Urinary bladder (tissue), 4 donors: ENCODE results near the gene CYREN. TPM values are rescaled to one million over a fixed set of nuclear protein-coding genes. Genes with fewer than 3 reads are reported as not detected.

Source experiments
- DNase-seq: peaks from one replicate; pipeline ENCODE4 v3.0.0-alpha.2; 2015; ENCODE audit errors: extremely low spot score
- H3K27ac ChIP-seq: one replicate; pipeline ENCODE4 v1.5.1; 2013; ENCODE audit warnings: low read depth, mild to moderate bottlenecking, moderate library complexity
- H3K36me3 ChIP-seq: one replicate; pipeline ENCODE4 v1.6.1; 2013; ENCODE audit warnings: mild to moderate bottlenecking, moderate library complexity; ENCODE audit not compliant: insufficient read depth
- H3K4me1 ChIP-seq: one replicate; pipeline ENCODE4 v1.6.1; 2013; ENCODE audit warnings: mild to moderate bottlenecking, moderate library complexity; ENCODE audit not compliant: insufficient read depth
- H3K4me3 ChIP-seq: one replicate; pipeline ENCODE4 v1.5.1; 2013; ENCODE audit warnings: low read depth, low read length
- WGBS: extraction: QIAGEN DNeasy Blood & Tissue Kit; methylation state at CpG from one replicate; pipeline ENCODE4 v1.1.7; 2013; 5-methylcytosine and 5-hydroxymethylcytosine counted together
- polyA plus RNA-seq: library from polyadenylated mRNA; stranded (reverse); fragments of 200-250 nt; gene quantifications from one replicate; pipeline ENCODE4 v1.2.3, GENCODE V29; 2013
- total RNA-seq: library from RNA; depleted of rRNA; stranded (reverse); fragments of >200 nt; gene quantifications from one replicate; pipeline ENCODE4 v1.2.3, GENCODE V29; 2014
- donor health status: healthy with polysubstance abuse.
- donor health status: healthy.

CYREN gene
- total and polyA plus RNA-seq, 2 donors, result 22.0 to 33.5 TPM

DNA sequence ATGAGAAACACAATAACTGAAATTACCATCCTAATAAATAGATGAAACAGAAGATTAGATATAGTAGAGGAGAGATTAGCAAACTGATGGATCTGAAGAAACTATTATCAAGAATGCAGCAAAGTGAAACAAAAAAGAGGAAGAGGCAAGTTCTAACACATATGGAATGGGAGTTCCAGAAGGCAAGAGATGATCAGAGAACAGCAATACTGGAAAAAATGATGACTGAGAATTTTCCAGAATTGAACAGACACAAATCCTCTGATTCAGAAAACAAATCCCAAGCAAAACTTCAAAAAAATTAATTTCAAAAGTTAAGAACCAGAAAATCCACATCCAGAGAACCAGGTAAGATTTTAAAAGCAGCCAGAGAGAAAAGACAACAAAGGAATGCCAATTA, 20.2 kb upstream of the CYREN start:
- Histone ChIP-seq H3K4me1 (no peaks in the 10 kb centered on the region), H3K4me3 (no peak overlapping the region), H3K36me3 (peaks cover 10% of the 10 kb centered on the region), H3K27ac (no peak overlapping the region)
- DNase-seq, result no peak

GRCh38 chr7:135189961-135190360, 19.5 kb upstream of the CYREN start:
- Histone ChIP-seq H3K4me1 (no peaks in the 10 kb centered on the region), H3K36me3 (peaks cover 10% of the 10 kb centered on the region), H3K4me3 (no peak overlapping the region), H3K27ac (no peak overlapping the region)
- WGBS, result 72% methylated on average over 4 of the region's 4 CpGs
- no peak for DNase-seq

DNA sequence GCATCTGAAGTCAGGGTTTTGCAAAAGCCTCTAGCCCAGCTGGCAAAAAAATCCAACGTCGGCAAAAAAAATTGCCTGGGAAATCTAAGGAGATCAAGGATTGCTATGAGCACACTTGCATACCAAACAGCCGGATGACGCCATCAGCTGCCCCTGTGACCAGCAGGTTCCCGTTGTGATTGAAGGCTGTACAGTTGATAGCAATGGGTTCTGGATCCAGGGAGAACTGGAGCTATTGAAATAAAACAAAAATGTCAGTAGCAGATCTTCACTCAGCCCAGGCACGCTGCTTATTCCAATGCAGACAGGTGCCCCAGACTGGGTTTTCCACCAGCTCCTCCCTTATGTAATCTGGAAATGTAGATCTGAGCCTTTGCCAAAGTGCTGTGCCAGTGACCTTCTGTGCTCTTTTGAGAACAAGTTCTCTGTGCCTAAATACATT, 18.7 kb upstream of the CYREN start:
- no peak for DNase-seq
- WGBS, result 93% methylated on average over 6 of the region's 6 CpGs
- Histone ChIP-seq H3K27ac (no peak overlapping the region), H3K4me3 (no peak overlapping the region), H3K4me1 (no peaks in the 10 kb centered on the region), H3K36me3 (peaks cover 10% of the 10 kb centered on the region)

GRCh38 chr7:135188298-135188984, 17.9 kb upstream of the CYREN start:
- DNase-seq, result no peak
- 93% methylated on average over 12 of the region's 12 CpGs for WGBS
- Histone ChIP-seq H3K4me1 (no peaks in the 10 kb centered on the region), H3K27ac (no peak overlapping the region), H3K36me3 (peaks cover 10% of the 10 kb centered on the region), H3K4me3 (no peak overlapping the region)

- no peak for DNase-seq
- H3K36me3 ChIP-seq, result peaks cover 8% of the 10 kb centered on the region
- no peaks in the 10 kb centered on the region for H3K4me1 ChIP-seq
- H3K27ac ChIP-seq, result no peak overlapping the region
- 92% methylated on average over 12 of the region's 12 CpGs for WGBS
- no peak overlapping the region for H3K4me3 ChIP-seq
Observed at GRCh38 chr7:135186841-135187253, 16.3 kb upstream of the CYREN start.

GRCh38 chr7:135186261-135186540, 15.7 kb upstream of the CYREN start:
- H3K4me3 ChIP-seq, result no peak overlapping the region
- H3K36me3 ChIP-seq, result peaks cover 8% of the 10 kb centered on the region
- WGBS, result 96% methylated on average over 3 of the region's 3 CpGs
- H3K4me1 ChIP-seq, result no peaks in the 10 kb centered on the region
- no peak overlapping the region for H3K27ac ChIP-seq
- no peak for DNase-seq

DNA sequence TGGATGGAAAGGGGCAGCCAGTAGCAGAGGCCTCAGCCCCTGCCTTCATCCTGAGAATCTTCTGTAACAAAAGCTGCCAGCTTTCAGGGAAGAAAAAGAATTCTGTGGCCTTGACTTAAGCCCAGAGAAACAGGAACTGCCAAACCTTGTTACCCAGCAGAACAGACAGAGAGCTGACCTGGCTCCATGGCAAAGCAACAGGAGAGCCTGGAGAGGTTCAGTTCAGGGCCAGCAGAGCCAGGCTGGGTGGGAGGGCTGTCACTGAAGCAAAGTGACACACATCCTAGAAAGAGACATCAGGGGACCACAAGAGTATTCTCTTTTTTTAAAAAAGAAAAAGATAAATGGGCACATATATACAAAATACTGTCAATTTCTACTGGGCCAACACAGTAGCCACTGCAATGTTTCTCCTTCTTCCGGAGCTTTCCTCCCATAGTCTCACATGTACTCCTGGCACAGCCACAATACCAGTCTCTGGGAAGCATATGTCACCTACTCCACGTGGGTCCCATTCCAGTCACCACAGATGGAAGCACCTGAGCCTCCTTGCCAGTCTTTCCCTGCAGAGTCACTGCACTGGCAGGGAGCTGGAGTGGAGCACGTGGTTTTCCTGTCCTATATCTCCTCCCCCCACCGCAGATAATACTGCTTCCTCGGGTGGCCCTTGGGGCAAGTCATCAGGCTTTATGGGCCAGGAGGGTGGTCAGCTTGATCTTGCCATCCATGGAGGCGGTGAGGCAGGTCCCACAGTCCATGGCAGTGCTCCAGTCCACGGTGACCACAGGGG, 15.2 kb upstream of the CYREN start:
- H3K4me3 ChIP-seq, result no peak overlapping the region
- no peaks in the 10 kb centered on the region for H3K4me1 ChIP-seq
- no peak for DNase-seq
- H3K27ac ChIP-seq, result no peak overlapping the region
- 88% methylated on average over 7 of the region's 7 CpGs for WGBS
- H3K36me3 ChIP-seq, result peaks cover 8% of the 10 kb centered on the region

DNA sequence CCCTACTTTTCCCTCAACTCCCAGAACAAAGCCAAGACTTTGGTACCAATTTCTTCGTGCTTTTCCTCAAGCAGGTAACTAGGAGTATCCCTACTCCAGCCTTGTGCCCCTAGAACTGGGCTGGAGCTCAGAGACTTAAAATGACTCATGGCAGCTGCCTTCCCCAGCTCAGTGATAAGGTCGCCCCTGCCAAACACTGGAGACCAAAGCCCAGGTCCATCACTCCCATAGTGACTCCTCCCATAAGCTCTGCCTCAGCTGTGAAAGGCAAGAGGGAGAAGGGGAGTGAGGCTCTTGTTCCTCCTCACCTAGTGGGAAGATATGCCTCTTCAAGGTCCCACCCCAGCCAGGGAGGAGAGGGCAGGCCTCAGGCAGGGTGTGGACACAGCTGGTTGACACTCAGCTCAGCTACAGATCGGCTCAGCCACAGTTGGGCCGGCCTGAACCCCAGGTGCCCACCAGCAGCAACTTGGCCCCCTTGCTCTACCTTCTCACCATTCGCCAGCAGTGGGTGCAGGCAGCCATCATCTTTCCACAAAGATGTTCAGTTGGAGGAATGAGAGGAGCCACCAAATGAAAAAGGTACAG, 13.8 kb upstream of the CYREN start:
- Histone ChIP-seq H3K4me1 (no peaks in the 10 kb centered on the region), H3K4me3 (no peak overlapping the region), H3K27ac (no peak overlapping the region), H3K36me3 (peaks cover 7% of the 10 kb centered on the region)
- DNase-seq, result no peak
- 95% methylated on average over 5 of the region's 5 CpGs for WGBS

DNA sequence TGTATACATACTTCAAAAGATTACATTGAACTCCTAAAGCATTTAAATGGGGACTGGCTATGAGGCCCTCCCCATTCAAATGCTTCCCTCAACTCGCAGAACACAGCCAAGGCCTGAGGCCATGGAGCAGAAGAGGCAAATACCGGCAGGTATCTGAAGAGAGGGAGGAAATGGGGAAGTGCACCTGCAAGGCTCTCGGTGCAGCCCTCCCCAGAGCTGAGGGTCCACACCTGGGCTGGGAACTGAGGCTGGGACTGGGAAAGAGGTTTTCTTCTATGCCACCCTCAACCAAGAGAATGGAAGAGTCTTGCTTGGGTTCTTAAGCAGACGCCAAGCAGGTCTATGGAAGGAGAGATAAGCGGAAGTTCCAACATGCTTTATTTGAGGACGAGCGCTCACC, 13.0 kb upstream of the CYREN start:
- DNase-seq, result no peak
- WGBS, result 97% methylated on average over 7 of the region's 7 CpGs
- Histone ChIP-seq H3K4me3 (no peak overlapping the region), H3K4me1 (no peaks in the 10 kb centered on the region), H3K36me3 (peaks cover 5% of the 10 kb centered on the region), H3K27ac (no peak overlapping the region)

DNA sequence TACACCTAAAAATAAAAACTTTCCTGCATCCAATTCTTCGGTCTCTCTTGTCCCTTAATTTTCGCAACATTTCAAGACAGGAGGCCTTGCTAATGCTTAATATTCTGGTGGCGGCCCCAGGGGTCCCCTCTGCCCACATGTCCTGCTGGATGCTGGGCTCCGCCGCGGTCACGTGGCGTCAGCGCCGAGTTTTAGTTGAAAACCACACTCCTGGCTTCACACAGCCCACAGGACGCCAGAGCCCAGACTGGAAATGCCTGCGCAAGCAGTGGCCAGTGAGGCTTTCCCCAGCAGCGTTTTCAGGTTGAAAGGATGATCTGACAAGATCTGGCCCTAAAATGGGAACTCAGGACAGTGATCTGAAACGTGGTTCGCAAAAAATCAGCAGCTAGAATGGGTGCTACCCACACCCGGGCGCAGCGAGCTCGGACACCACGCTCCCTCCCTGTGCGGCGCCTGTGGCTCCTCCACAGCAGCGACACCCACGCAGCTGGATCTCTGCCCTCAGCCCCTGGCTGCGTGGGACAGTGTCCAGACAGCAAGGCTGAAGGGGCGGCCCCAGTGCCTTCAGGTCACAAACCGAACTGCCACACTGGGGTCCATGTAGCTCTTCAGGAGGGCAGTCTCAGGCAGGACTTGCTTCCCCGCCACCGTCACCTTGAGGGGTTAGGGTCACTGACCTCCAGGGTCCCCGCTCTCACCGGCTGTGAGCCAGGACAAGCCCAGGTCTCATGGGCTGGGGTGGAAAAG, 11.6 kb upstream of the CYREN start:
- Histone ChIP-seq H3K4me1 (no peaks in the 10 kb centered on the region), H3K4me3 (no peak overlapping the region), H3K36me3 (peaks cover 5% of the 10 kb centered on the region), H3K27ac (no peak overlapping the region)
- DNase-seq, result no peak
- WGBS, result 98% methylated on average over 31 of the region's 31 CpGs

- no peak for DNase-seq
- Histone ChIP-seq H3K27ac (no peak overlapping the region), H3K4me3 (no peak overlapping the region), H3K4me1 (no peaks in the 10 kb centered on the region), H3K36me3 (peaks cover 5% of the 10 kb centered on the region)
- WGBS, result 95% methylated on average over 3 of the region's 3 CpGs
Observed at GRCh38 chr7:135181261-135181928, 10.9 kb upstream of the CYREN start.

DNA sequence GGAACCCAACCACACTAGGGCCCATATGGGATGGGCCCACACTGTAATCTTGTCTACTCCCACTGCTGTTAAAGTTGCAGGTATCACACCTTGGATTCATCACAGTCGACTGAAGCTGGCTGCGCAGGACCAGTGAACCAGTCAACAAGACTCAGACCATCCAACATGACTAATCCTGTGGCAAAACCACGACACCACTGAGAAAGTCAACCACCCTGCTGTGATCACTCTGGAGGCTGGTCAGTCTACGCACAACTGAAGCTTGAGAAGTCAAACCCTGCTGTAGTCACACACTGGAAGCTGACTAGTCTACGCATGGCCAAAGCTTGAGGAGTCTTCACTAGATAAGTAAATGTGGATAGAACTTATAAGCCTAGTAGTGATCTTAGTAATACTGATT, 9.6 kb upstream of the CYREN start:
- 97% methylated on average over 5 of the region's 5 CpGs for WGBS
- no peak overlapping the region for H3K27ac ChIP-seq
- no peak overlapping the region for H3K4me3 ChIP-seq
- no peaks in the 10 kb centered on the region for H3K36me3 ChIP-seq
- no peak for DNase-seq
- no peaks in the 10 kb centered on the region for H3K4me1 ChIP-seq

GRCh38 chr7:135179321-135179925, 8.9 kb upstream of the CYREN start:
- DNase-seq, result no peak
- Histone ChIP-seq H3K4me1 (no peaks in the 10 kb centered on the region), H3K4me3 (no peak overlapping the region), H3K36me3 (no peaks in the 10 kb centered on the region), H3K27ac (no peak overlapping the region)
- WGBS, result 93% methylated on average over 8 of the region's 8 CpGs
